Memory B cell (primary cell): ENCODE measurements around the gene F5.

Experiments used
- ATAC-seq: fragments of 150-1000 bp; cut with Tn5 transposase; 2 replicates; pipeline ENCODE4 v1.10.0; 2021; ENCODE audit warnings: low read depth, mild to moderate bottlenecking, moderate library complexity
- DNase-seq, 2 donors: peaks; one replicate each; pipeline ENCODE4 v3.0.0; 2022; ENCODE audit warnings: low spot score in 2 of 2
- H3K27ac Mint-ChIP-seq: one replicate; pipeline ENCODE4 v1.8.0; 2022; ENCODE audit warnings: mild to moderate bottlenecking, moderate library complexity, mixed read lengths
- H3K27me3 Mint-ChIP-seq: one replicate; pipeline ENCODE4 v1.8.0; 2022; ENCODE audit warnings: mixed read lengths
- H3K36me3 Mint-ChIP-seq: one replicate; pipeline ENCODE4 v1.8.0; 2022; ENCODE audit warnings: mild to moderate bottlenecking, mixed read lengths
- H3K4me1 Mint-ChIP-seq: one replicate; pipeline ENCODE4 v1.8.0; 2022; ENCODE audit warnings: mixed read lengths
- H3K4me3 Mint-ChIP-seq: one replicate; pipeline ENCODE4 v1.8.0; 2022; ENCODE audit warnings: mild to moderate bottlenecking, moderate library complexity, mixed read lengths
- H3K9me3 Mint-ChIP-seq: one replicate; pipeline ENCODE4 v1.8.0; 2022; ENCODE audit warnings: mixed read lengths

Gene F5

GRCh38 chr1:169586395-169587255 is at the start of gene F5:
TSS of gene F5 (minus strand) at chr1:169586481. CDS start at chr1:169586386, 95 bp downstream.
- Mint-ChIP-seq H3K9me3 (no peaks in the 10 kb centered on the region), H3K27me3 (peaks cover 5% of the 10 kb centered on the region), H3K4me3 (peak within 1 kb of the TSS; percentile 65), H3K4me1 (peaks cover 6% of the 10 kb centered on the region), H3K36me3 (no peaks in the 10 kb centered on the region), H3K27ac (no peak within 1 kb of the TSS)
- ATAC-seq (peak; percentile 99), DNase-seq (peak; percentile 55 to 61)

GRCh38 chr1:169634877-169635276 is 48.6 kb upstream of the F5 start:
- Mint-ChIP-seq H3K4me1 (no peaks in the 10 kb centered on the region), H3K27me3 (no peaks in the 10 kb centered on the region), H3K27ac (no peak overlapping the region), H3K36me3 (peaks cover 9% of the 10 kb centered on the region), H3K9me3 (peaks cover 15% of the 10 kb centered on the region), H3K4me3 (no peak overlapping the region)
- ATAC-seq: no peak
- DNase-seq: no peak

GRCh38 chr1:169634145-169634544 is 47.9 kb upstream of the F5 start:
- Mint-ChIP-seq H3K4me3 (no peak overlapping the region), H3K36me3 (peaks cover 9% of the 10 kb centered on the region), H3K27me3 (no peaks in the 10 kb centered on the region), H3K9me3 (peaks cover 14% of the 10 kb centered on the region), H3K4me1 (no peaks in the 10 kb centered on the region), H3K27ac (no peak overlapping the region)
- DNase-seq (no peak), ATAC-seq (no peak)

- ATAC-seq: no peak
- Mint-ChIP-seq H3K9me3 (peaks cover 13% of the 10 kb centered on the region), H3K27me3 (no peaks in the 10 kb centered on the region), H3K36me3 (peaks cover 9% of the 10 kb centered on the region), H3K4me1 (peaks cover 4% of the 10 kb centered on the region), H3K27ac (no peak overlapping the region), H3K4me3 (no peak overlapping the region)
- DNase-seq: no peak
Measured at GRCh38 chr1:169631249-169631648, 45.0 kb upstream of the F5 start.

GRCh38 chr1:169630006-169630405 is 43.7 kb upstream of the F5 start, which contains the start of gene SELP:
TSS of gene SELP (minus strand) at chr1:169630124. CDS start at chr1:169630074, 50 bp downstream.
- DNase-seq (no peak), ATAC-seq (no peak)
- Mint-ChIP-seq H3K4me1 (peaks cover 10% of the 10 kb centered on the region), H3K9me3 (peaks cover 8% of the 10 kb centered on the region), H3K4me3 (no peak within 1 kb of the TSS), H3K27ac (no peak within 1 kb of the TSS), H3K27me3 (no peaks in the 10 kb centered on the region), H3K36me3 (peaks cover 11% of the 10 kb centered on the region)

- Mint-ChIP-seq H3K36me3 (peaks cover 3% of the 10 kb centered on the region), H3K27ac (no peak overlapping the region), H3K9me3 (no peaks in the 10 kb centered on the region), H3K27me3 (peaks cover 2% of the 10 kb centered on the region), H3K4me3 (no peak overlapping the region), H3K4me1 (peaks cover 20% of the 10 kb centered on the region)
- no peak for ATAC-seq
- no peak for DNase-seq
Measured at GRCh38 chr1:169624912-169625311, 38.6 kb upstream of the F5 start.

GRCh38 chr1:169624122-169624521 is 37.8 kb upstream of the F5 start:
- ATAC-seq (no peak), DNase-seq (no peak)
- H3K4me1 Mint-ChIP-seq: peaks cover 20% of the 10 kb centered on the region
- no peaks in the 10 kb centered on the region for H3K9me3 Mint-ChIP-seq
- peaks cover 3% of the 10 kb centered on the region for H3K36me3 Mint-ChIP-seq
- peaks cover 2% of the 10 kb centered on the region for H3K27me3 Mint-ChIP-seq
- H3K27ac Mint-ChIP-seq: no peak overlapping the region
- H3K4me3 Mint-ChIP-seq: no peak overlapping the region

GRCh38 chr1:169623132-169623926 is 37.0 kb upstream of the F5 start:
- Mint-ChIP-seq H3K27me3 (peaks cover 2% of the 10 kb centered on the region), H3K9me3 (no peaks in the 10 kb centered on the region), H3K36me3 (peaks cover 3% of the 10 kb centered on the region), H3K4me3 (no peak overlapping the region), H3K27ac (no peak overlapping the region), H3K4me1 (peaks cover 20% of the 10 kb centered on the region)
- ATAC-seq (no peak), DNase-seq (no peak)

GRCh38 chr1:169620565-169620964 is 34.3 kb upstream of the F5 start:
- no peak for ATAC-seq
- H3K36me3 Mint-ChIP-seq: no peaks in the 10 kb centered on the region
- no peaks in the 10 kb centered on the region for H3K9me3 Mint-ChIP-seq
- no peak overlapping the region for H3K4me3 Mint-ChIP-seq
- no peak overlapping the region for H3K27ac Mint-ChIP-seq
- peaks cover 13% of the 10 kb centered on the region for H3K4me1 Mint-ChIP-seq
- peaks cover 2% of the 10 kb centered on the region for H3K27me3 Mint-ChIP-seq
- DNase-seq: no peak

GRCh38 chr1:169618367-169618766 is 32.1 kb upstream of the F5 start:
- H3K36me3 Mint-ChIP-seq: no peaks in the 10 kb centered on the region
- no peak overlapping the region for H3K4me3 Mint-ChIP-seq
- peaks cover 9% of the 10 kb centered on the region for H3K4me1 Mint-ChIP-seq
- ATAC-seq: no peak
- no peak overlapping the region for H3K27ac Mint-ChIP-seq
- peaks cover 2% of the 10 kb centered on the region for H3K27me3 Mint-ChIP-seq
- no peak for DNase-seq
- no peaks in the 10 kb centered on the region for H3K9me3 Mint-ChIP-seq

- Mint-ChIP-seq H3K4me3 (no peak overlapping the region), H3K9me3 (no peaks in the 10 kb centered on the region), H3K27ac (no peak overlapping the region), H3K4me1 (peaks cover 4% of the 10 kb centered on the region), H3K36me3 (no peaks in the 10 kb centered on the region), H3K27me3 (no peaks in the 10 kb centered on the region)
- DNase-seq (no peak), ATAC-seq (no peak)
Measured at GRCh38 chr1:169615803-169616202, 29.5 kb upstream of the F5 start.

- Mint-ChIP-seq H3K9me3 (no peaks in the 10 kb centered on the region), H3K27me3 (no peaks in the 10 kb centered on the region), H3K27ac (no peak overlapping the region), H3K4me3 (no peak overlapping the region), H3K4me1 (peaks cover 7% of the 10 kb centered on the region), H3K36me3 (no peaks in the 10 kb centered on the region)
- DNase-seq: no peak
- no peak for ATAC-seq
Measured at GRCh38 chr1:169610858-169611257, 24.6 kb upstream of the F5 start.

- ATAC-seq: no peak
- Mint-ChIP-seq H3K4me1 (peaks cover 10% of the 10 kb centered on the region), H3K4me3 (no peak overlapping the region), H3K27ac (no peak overlapping the region), H3K27me3 (no peaks in the 10 kb centered on the region), H3K36me3 (no peaks in the 10 kb centered on the region), H3K9me3 (no peaks in the 10 kb centered on the region)
- no peak for DNase-seq
Measured at GRCh38 chr1:169610108-169610507, 23.8 kb upstream of the F5 start.

- DNase-seq (no peak), ATAC-seq (no peak)
- Mint-ChIP-seq H3K9me3 (no peaks in the 10 kb centered on the region), H3K4me1 (peaks cover 23% of the 10 kb centered on the region), H3K27ac (no peak overlapping the region), H3K27me3 (no peaks in the 10 kb centered on the region), H3K36me3 (no peaks in the 10 kb centered on the region), H3K4me3 (no peak overlapping the region)
Measured at GRCh38 chr1:169608226-169608625, 21.9 kb upstream of the F5 start.
